ENCODE data around the gene CDKL2. TPM values are rescaled to one million over a fixed set of nuclear protein-coding genes. Genes with fewer than 3 reads are reported as not detected.
"Not testable (repeated sequence)": the region's sequence is repeated elsewhere in the genome, so short reads cannot be mapped to it uniquely, and the experiment has no call there.

Gene CDKL2
- total RNA-seq, 1 donor from 2014 or later, result 0.13 TPM

- no peak for DNase-seq (ENCODE audit: low read depth, low spot score)
These were observed 74.8 kb downstream of the CDKL2 start, which contains the start of gene ODAPH for GRCh38 chr4:75555294-75556164. TSS of gene ODAPH (plus strand) at chr4:75556066. CDS start at chr4:75556083, 17 bp downstream.

DNA sequence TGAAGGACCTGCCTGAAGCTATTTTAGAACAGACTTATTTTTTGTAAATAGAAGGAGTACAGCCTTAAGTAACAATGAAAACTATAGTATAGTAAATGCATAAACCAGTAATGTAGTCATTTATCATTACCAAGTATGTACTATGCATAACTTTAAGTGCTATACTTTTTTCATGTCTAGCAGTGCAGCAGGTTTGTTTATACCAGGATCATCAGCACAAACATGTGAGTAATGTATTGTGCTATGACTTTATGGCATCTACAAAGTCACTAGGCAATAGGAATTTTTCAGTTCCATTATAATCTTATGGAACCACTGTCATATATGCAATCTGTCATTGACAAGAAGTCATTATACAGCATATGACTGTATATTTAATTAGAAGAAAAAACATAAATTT, 77.9 kb downstream of the CDKL2 start:
- DNase-seq (ENCODE audit: low read depth, low spot score), result no peak

GRCh38 chr4:75549019-75549418, 81.3 kb downstream of the CDKL2 start:
- DNase-seq (ENCODE audit: low read depth, low spot score), result no peak

- DNase-seq (ENCODE audit: low read depth, low spot score), result no peak
These were observed 82.5 kb downstream of the CDKL2 start for GRCh38 chr4:75547647-75548387.

DNA sequence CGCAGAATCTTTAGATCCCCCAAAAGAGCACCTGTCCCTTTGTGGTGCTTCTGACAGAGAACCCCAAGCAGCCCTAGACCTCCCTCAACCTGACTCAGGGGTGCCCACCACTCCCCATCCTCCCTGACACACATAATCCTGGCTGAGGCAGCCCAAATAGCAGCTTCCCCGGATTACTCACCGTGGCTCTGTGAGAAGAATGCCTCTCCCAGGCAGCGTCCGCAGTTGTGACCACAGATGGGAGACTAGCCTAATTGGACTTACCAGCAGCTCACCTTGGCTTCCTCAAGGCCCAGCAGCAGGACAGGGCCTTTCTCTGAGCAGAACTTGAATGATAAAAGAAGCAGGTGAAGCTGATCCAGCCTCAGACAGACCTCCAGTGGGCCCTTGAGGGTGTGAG, 84.8 kb downstream of the CDKL2 start:
- no peak for DNase-seq (ENCODE audit: low read depth, low spot score)

DNA sequence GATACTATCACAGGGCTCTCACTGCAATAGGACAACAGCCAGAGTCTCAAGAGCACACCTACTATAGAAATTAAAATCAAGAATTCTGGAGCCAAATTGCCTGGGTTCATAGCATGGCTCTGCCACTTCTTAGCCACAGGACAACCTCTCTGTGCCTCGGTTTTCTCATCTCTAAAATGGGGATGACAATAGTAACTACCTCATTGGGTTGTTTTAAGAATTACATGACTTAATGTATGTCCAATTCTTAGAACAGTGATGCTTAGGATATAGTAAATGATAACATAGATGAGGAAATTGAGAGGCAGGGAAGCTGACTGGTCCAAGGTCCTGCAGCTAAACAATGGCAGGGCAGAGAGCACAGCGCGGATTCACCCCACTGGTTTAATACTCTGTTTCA, 85.5 kb downstream of the CDKL2 start:
- no peak for DNase-seq (ENCODE audit: low read depth, low spot score)

- DNase-seq (ENCODE audit: low read depth, low spot score), result not testable (repeated sequence)
These were observed 86.1 kb downstream of the CDKL2 start for GRCh38 chr4:75544220-75544619.

GRCh38 chr4:75542824-75543223, 87.5 kb downstream of the CDKL2 start:
- no peak for DNase-seq (ENCODE audit: low read depth, low spot score)

- DNase-seq (ENCODE audit: low read depth, low spot score), result not testable (repeated sequence)
These were observed 93.0 kb downstream of the CDKL2 start for GRCh38 chr4:75537308-75537707.

GRCh38 chr4:75533926-75534325, 96.4 kb downstream of the CDKL2 start:
- not testable (repeated sequence) for DNase-seq (ENCODE audit: low read depth, low spot score)

DNA sequence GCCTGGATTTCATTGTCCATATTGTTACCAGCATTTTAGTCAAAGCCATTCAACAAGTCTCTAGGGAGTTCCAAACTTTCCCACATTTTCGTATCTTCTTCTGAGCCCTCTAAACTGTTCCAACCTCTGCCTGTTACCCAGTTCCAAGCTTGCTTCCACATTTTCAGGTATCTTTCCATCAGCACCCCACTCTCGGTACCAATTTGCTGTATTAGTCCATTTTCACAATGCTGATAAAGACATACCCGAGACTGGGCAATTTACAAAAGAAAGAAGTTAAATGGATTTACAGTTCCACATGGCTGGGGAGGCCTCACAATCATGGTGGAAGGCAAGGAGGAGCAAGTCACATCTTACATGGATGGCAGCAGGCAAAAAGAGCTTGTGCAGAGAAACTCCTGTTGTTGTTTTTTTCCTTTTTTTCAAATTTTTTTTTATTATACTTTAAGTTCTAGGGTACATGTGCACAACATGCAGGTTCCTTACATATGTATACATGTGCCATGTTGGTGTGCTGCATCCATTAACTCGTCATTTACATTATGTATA, 96.9 kb downstream of the CDKL2 start:
- not testable (repeated sequence) for DNase-seq (ENCODE audit: low read depth, low spot score)

GRCh38 chr4:75531536-75532143, 98.7 kb downstream of the CDKL2 start:
- DNase-seq (ENCODE audit: low read depth, low spot score), result not testable (repeated sequence)

GRCh38 chr4:75530556-75531322, 99.6 kb downstream of the CDKL2 start:
- no peak for DNase-seq (ENCODE audit: low read depth, low spot score)

Other genes with a start within 250 kb of the CDKL2 start
- gene RCHY1, start 116.1 kb downstream of the CDKL2 start, total RNA-seq, result 45.2 and 54.1 TPM in 2 replicates
- gene THAP6, start 116.1 kb downstream of the CDKL2 start, total RNA-seq, result 4.9 and 5.5 TPM in 2 replicates
- gene ODAPH, start 74.5 kb downstream of the CDKL2 start, total RNA-seq, result not detected in 2 replicates
- gene G3BP2, start 42.9 kb upstream of the CDKL2 start, total RNA-seq, result 235 and 241 TPM in 2 replicates
- gene USO1, start 94.0 kb upstream of the CDKL2 start, total RNA-seq, result 77.6 and 93.6 TPM in 2 replicates